Left hindlimb (tissue), 1 donor: Measurements from ENCODE around the gene PLCB1.
"Not testable (repeated sequence)": the region's sequence is repeated elsewhere in the genome, so short reads cannot be mapped to it uniquely, and the experiment has no call there.

Experiments
- DNase-seq: peaks from one replicate; pipeline ENCODE4 v3.0.0-alpha.2; 2018

Gene PLCB1

GRCh38 chr20:8376940-8377339, 244.9 kb downstream of the PLCB1 start:
- DNase-seq = no peak

DNA sequence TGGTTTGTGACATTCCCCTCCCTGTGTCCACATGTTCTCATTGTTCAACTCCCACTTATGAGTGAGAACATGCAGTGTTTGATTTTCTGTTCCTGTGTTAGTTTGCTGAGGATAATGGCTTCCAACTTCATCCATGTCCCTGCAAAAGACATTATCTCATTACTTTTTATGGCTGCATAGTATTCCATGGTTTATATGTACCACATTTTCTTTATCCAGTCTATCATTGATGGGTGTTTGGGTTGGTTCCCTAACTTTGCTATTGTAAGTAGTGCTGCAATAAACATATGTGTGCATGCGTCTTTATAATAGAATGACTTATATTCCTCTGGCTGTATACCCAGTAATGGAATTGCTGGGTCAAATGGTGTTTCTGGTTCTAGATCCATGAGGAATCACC, 247.1 kb downstream of the PLCB1 start:
- DNase-seq = not testable (repeated sequence)

- DNase-seq = peak; percentile 36
Observed at GRCh38 chr20:8385247-8385646, 253.2 kb downstream of the PLCB1 start.

- DNase-seq = no peak
Observed at GRCh38 chr20:8386991-8387390, 254.9 kb downstream of the PLCB1 start.

- DNase-seq = no peak
Observed at GRCh38 chr20:8388141-8388540, 256.1 kb downstream of the PLCB1 start.

DNA sequence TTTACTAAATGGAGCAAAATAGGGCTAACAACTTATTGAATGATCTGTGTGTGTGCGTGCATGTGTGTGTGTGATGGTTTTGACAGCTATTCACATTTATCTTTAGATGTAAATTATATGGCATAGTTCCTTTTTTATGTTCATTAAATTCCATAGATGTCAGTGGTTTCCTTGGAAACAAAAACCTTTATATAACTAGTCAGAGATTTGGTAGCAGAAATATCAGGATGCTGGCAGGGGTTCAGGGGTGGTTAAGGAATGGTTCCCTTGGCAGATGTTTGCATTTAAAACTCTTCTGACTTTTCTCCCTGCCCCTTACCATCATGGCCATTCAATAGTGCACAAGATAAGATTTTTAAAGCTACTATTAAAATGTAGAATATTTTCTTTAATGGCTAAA, 256.6 kb downstream of the PLCB1 start:
- DNase-seq = no peak

- no peak for DNase-seq
Observed at GRCh38 chr20:8389381-8390036, 257.4 kb downstream of the PLCB1 start.

DNA sequence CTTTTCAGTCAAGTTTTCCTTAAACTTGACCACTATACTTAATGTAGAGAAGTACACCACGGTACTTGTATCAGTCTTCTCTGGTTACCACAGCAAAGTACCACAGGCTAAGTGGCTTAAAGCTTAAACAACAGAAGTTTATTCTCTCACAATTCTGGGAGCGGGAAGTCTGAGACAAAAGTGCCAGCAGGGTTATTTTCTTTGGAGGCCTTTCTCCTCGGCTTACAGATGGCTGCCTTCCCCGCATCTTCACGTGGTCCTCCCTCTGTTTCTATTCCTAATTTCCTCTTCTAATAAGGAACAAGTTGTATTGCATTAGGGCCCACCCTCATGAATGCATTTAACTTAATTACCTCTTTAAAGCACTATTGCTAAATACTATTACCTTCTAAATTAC, 258.0 kb downstream of the PLCB1 start:
- DNase-seq = no peak

- no peak for DNase-seq
Observed at GRCh38 chr20:8390500-8390899, 258.4 kb downstream of the PLCB1 start.

DNA sequence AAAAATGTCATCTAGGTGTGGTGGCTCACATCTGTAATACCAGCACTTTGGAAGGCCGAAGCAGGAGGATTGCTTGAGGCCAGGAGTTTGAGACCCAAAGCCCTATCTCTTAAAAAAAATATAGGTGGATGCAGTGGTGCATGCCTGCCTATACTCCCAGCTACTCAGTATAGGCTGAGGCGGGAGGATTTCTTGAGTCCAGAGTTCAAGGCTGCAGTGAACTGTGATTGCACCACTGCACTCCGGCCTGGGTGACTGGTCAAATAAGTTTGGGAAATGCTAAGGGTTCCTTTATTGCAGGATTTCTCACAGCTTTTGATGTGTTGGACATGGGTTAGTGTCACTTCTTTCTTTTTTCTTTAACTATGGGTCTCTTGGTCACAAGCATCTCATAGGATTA, 261.3 kb downstream of the PLCB1 start:
- DNase-seq = no peak

- DNase-seq = no peak
Observed at GRCh38 chr20:8394308-8394945, 262.4 kb downstream of the PLCB1 start.

DNA sequence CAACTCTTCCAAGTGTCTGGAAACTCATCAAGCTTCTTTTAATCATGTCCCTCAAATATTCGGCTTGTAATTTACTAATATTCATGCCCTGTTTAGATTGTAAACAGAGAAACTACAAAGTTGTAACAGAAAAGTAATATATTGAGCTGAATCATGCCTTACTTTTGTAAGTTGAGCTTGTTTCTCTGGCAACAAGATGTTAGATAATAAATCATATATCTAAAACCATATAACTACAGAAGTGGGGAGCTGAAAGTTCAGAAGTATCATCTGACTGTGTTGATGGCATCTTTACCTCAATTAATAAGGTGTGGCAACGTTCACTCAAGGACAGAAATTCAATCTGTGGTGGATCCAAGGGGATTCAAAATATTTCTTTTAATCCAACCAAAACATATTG, 263.9 kb downstream of the PLCB1 start:
- no peak for DNase-seq

DNA sequence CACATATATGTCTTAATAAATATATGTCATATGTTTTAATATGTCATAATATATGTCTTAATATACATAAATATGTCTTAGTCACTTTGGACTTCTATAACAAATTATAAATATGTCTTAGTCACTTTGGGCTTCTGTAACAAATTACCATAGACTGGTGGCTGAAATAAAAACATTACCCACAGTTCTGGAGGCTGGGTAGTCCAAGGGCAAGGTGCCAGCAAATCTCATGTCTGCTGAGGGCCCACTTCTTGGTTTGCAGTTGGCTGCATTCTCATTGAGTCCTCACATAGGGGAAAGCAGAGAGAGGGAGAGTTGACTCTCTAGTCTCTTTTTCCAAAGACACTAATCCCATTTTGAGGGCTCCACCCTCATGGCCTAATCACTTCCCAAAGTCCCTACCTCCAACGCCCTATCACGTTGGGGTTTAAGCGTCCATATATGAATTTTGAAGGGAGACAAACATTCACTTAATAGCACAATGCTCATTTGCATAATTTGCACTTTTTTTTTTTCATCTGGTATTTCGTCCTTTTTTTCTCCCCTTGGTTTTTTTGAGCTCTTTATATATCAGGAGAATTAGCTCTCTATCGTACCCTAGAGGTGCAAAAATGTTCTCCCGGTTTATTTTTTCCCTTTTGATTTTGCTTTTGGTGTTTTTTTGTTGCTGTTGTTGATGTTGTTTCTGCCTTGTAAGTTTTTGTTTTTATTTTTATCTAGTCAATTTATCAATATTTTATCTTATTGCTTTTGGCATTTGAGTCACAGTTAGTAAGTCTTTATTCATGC, 266.4 kb downstream of the PLCB1 start:
- no peak for DNase-seq

GRCh38 chr20:8399947-8400346, 267.9 kb downstream of the PLCB1 start:
- no peak for DNase-seq

DNA sequence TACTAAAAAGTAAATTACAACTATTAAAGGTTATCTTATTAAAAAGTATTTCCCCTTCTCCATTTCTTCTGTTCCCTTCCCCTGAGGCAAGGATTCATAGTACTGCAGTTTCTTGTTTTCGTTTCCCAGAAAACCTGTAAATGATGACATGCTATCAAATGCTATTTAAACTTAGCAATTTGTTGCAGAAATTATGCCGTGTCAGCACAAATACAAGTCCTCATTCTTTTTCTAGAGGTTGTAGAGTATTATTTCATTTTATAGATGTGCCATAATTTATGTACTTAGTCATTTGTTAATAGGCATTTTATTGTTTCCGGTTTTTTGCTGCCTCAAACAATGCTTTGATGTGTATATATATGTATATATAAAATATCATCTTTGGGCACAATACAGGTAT, 268.4 kb downstream of the PLCB1 start:
- DNase-seq = no peak

- DNase-seq = no peak
Observed at GRCh38 chr20:8401556-8401955, 269.5 kb downstream of the PLCB1 start.

DNA sequence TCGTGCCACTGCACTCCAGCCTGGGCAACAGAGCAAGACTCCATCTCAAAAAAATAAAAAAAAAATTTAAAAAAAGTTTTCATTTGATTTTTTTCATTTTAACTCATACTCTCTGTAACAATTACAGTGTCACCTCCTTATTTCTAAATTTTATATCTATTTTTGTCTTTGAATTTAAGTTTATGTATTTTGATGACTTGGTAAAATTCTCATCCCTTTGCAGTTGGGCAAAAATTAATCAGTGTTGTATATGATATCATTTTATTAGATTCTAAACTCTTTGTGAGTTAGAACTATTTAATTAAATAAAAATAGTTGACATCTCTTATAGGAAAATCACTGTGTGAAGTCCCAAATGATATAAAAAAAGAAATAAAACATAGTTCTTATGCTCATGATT, 270.7 kb downstream of the PLCB1 start:
- DNase-seq = no peak

GRCh38 chr20:8404912-8405635, 273.0 kb downstream of the PLCB1 start:
- DNase-seq = no peak

GRCh38 chr20:8406391-8406790, 274.3 kb downstream of the PLCB1 start:
- DNase-seq = no peak

DNA sequence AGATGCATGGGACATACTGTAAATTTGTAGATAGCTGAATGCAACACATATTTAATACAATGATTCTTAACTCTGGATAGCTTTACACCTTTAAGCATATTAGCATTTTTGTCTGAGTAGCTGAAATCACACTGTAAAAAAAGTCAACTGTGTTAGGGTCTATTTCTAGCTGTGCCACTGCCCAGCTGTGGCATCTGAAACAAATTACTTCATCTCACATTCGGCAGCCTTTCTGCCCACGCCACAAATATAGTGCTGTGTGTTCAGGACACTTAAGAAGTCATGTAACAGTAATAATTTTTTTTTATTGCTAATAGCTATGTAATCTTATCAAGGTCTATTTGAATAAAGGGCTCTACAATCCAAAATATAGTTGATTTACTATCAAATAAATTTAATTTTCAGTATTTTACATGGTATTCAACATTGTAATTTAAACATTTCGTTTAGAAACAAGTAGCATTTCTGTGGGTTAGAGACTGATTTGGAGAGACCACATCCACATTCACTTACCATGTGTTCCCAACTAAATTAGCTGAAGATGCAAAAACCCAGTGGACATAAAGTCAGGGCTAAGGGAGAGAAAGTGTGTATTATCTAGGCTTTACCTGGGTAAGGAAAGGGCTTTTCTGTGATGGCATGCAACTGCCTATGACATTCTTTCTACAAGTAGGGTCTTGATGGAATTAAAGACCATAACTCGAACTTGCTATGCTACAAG, 276.7 kb downstream of the PLCB1 start:
- no peak for DNase-seq

DNA sequence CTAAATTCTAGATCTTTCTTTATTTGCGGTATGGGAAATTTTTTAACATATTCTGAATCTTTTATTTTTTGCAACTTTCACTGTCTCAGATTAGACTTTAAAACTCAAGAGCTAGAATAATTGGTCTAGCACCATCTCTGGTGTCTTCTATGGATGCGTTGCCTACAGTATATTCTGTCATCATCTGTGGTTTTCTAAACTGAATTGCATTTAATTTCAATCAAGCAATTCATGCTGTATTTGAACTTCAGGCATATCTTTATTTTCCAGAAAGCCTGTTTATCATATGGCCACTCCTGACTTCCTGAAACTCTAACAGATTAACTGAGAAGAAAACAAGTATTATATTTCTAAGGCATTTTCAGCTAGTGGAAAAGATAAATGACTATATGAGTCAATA, 281.6 kb downstream of the PLCB1 start:
- DNase-seq = no peak

DNA sequence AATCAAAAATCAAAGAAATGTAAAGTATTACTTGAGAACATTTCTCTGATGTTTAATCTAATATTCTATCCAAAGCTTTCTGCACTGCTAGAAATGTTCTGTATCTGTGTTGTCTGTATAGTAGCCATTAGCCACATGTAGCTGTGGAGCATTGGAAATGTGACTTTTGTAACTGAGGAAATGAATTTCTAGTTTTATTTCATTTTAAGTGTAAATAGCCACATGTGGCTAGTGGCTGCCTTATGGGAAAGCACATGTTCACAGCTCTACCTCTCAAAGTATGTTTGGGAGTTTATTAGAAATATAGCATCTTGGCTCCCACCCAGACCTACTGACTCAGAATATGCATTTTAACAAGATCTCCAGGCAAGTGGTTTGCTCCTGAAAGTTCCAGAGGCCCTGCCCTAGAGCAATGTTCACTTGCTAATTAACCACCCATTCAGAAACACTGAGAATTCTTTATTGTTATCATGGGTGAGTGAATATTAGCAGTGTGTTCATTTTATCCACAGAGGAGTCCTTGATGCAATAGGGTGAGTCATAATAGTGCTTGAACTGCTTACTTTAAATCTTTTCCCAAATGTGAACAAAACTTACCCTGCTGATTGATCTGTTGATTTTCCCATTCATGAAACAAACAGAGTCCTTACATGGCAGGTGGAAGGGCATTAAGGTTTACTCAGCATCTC, 282.7 kb downstream of the PLCB1 start:
- no peak for DNase-seq
